CD1c-positive myeloid dendritic cell (primary cell): ENCODE results near the gene ALKBH3.

Experiments used
- DNase-seq: peaks from one replicate; pipeline ENCODE4 v3.0.0-alpha.2; 2016; ENCODE audit errors: extremely low spot score

ALKBH3 gene

GRCh38 chr11:43962383-43963278, 82.0 kb downstream of the ALKBH3 start:
- no peak for DNase-seq

- no peak for DNase-seq
These were observed 82.6 kb downstream of the ALKBH3 start for GRCh38 chr11:43963279-43963620.

- DNase-seq: no peak
These were observed 87.0 kb downstream of the ALKBH3 start for GRCh38 chr11:43967661-43968060.

GRCh38 chr11:43968719-43969118, 88.1 kb downstream of the ALKBH3 start:
- no peak for DNase-seq

- no peak for DNase-seq
These were observed 88.9 kb downstream of the ALKBH3 start for GRCh38 chr11:43969543-43969942.
